ENCODE results near the gene ROBO2. TPM values are rescaled to one million over a fixed set of nuclear protein-coding genes. Genes with fewer than 3 reads are reported as not detected.

The ROBO2 gene
- total RNA-seq, 4 donors from 2014 or later, result 0.20 to 0.41 (median 0.32) TPM; not detected in 1

DNA sequence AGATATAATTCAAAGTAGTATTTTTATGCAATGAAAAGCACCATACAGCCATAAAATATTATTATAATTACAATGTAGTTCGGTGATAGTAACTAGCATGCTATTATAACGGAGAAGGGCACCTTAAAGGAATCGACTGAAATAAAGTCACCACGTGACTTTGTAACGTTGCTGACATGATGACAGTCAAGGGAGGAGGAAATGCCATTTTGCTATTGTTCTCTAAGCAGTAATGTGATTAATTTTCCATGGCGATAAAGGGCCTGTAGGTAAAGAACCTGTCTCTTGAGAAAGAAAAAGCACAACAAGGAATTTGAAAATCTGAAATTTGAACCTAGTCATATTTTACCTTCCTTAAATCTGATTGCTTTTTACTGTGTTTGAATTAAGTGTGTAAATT is 526.2 kb downstream of the ROBO2 start:
- H3K4me3 ChIP-seq, result no peak overlapping the region
- no peak overlapping the region for H3K27ac ChIP-seq
- no peaks in the 10 kb centered on the region for H3K9me3 ChIP-seq
- H3K4me1 ChIP-seq, result no peaks in the 10 kb centered on the region
- DNase-seq, result no peak
- H3K36me3 ChIP-seq, result no peaks in the 10 kb centered on the region
- in situ Hi-C loops (cut with MboI; ENCODE audit: low pct_ligation_motif_present in 1 of 4, low pct_unique_long_range_greater_than_20kb in 1 of 4, low sequenced_read_pairs in 3 of 4) (no loop called here), intact Hi-C loops (cut with DNase I; ENCODE audit: low total_unique reads) (no loop called here)
- no peaks in the 10 kb centered on the region for H3K27me3 ChIP-seq
- TF ChIP-seq POLR2A (IDR thresholded peaks at IDR 0.05), result no peak
- no peak for TF ChIP-seq EP300 (IDR thresholded peaks at IDR 0.05; ENCODE audit: low read depth)
- TF ChIP-seq POLR2AphosphoS5 (IDR thresholded peaks at IDR 0.05), result no peak
- TF ChIP-seq, protein P1, sequence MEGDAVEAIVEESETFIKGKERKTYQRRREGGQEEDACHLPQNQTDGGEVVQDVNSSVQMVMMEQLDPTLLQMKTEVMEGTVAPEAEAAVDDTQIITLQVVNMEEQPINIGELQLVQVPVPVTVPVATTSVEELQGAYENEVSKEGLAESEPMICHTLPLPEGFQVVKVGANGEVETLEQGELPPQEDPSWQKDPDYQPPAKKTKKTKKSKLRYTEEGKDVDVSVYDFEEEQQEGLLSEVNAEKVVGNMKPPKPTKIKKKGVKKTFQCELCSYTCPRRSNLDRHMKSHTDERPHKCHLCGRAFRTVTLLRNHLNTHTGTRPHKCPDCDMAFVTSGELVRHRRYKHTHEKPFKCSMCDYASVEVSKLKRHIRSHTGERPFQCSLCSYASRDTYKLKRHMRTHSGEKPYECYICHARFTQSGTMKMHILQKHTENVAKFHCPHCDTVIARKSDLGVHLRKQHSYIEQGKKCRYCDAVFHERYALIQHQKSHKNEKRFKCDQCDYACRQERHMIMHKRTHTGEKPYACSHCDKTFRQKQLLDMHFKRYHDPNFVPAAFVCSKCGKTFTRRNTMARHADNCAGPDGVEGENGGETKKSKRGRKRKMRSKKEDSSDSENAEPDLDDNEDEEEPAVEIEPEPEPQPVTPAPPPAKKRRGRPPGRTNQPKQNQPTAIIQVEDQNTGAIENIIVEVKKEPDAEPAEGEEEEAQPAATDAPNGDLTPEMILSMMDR (IDR thresholded peaks at IDR 0.05), result no peak
- 72 to 74% methylated on average over 6 of the region's 6 CpGs for WGBS, 2 donors (ENCODE audit: low coverage in 1 of 2)

DNA sequence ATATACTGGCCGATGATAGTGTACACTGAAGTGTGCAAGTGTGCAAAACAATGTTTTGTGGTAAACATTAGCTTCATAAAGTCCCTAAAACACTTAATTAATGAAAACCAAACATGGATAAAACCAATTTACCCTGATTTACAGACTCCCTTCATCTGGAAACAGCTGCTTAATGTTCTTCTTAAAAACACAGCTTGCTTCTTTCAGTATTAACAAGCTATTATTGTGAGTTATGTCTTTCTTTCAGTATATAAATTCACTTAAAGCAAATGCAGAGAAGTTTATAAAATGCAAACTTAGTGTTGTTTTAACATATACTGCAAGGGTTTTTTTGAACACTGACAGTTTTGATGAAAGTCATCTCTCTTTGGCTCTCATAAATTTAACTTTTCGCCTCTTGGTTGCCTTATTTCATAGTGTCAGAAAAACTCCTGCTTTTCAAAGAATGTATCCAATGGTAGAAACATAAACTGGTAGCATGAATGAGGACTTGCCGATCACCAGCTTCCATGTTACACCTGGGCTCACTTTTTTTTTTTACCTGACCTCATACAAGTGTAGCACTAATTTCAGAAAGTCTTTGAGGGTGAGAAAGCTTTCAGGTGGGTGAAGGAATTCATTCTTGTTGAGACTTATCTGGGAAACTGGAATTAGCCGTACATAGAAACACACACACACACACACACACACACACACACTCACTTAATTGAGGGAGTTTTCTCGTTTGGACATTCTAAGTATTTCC is 532.2 kb downstream of the ROBO2 start:
- no peaks in the 10 kb centered on the region for H3K27me3 ChIP-seq
- 64 to 67% methylated on average over 5 of the region's 5 CpGs for WGBS, 2 donors (ENCODE audit: low coverage in 1 of 2)
- TF ChIP-seq POLR2AphosphoS5 (IDR thresholded peaks at IDR 0.05) (no peak), EP300 (IDR thresholded peaks at IDR 0.05; ENCODE audit: low read depth) (no peak), POLR2A (IDR thresholded peaks at IDR 0.05) (no peak)
- TF ChIP-seq, protein P1 (IDR thresholded peaks at IDR 0.05), result no peak
- no peaks in the 10 kb centered on the region for H3K4me1 ChIP-seq
- DNase-seq, result no peak
- no peak overlapping the region for H3K27ac ChIP-seq
- H3K4me3 ChIP-seq, result no peak overlapping the region
- H3K9me3 ChIP-seq, result no peaks in the 10 kb centered on the region
- intact Hi-C loops (cut with DNase I; ENCODE audit: low total_unique reads) (no loop called here), in situ Hi-C loops (cut with MboI; ENCODE audit: low pct_ligation_motif_present in 1 of 4, low pct_unique_long_range_greater_than_20kb in 1 of 4, low sequenced_read_pairs in 3 of 4) (no loop called here)
- no peaks in the 10 kb centered on the region for H3K36me3 ChIP-seq

DNA sequence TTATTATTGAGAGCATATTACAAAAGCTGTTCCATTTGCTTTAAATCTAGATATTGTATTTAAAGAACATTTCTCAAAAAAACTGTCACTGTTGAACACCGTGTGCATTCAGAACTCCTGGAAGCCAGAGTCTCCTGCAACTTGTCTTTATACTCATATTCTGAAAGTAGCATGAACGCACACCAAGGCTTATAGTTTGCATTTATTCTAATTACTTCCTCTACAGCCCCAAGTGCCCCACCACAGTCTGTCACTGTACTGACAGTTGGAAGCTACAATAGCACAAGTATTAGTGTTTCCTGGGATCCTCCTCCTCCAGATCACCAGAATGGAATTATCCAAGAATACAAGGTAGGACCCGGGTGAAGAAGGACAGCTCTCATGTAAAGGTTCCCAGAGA is 537.4 kb downstream of the ROBO2 start:
- intact Hi-C loops (cut with DNase I; ENCODE audit: low total_unique reads) (no loop called here), in situ Hi-C loops (cut with MboI; ENCODE audit: low pct_ligation_motif_present in 1 of 4, low pct_unique_long_range_greater_than_20kb in 1 of 4, low sequenced_read_pairs in 3 of 4) (no loop called here)
- Histone ChIP-seq H3K27ac (no peak overlapping the region), H3K9me3 (no peaks in the 10 kb centered on the region), H3K4me3 (no peak overlapping the region), H3K36me3 (no peaks in the 10 kb centered on the region), H3K27me3 (no peaks in the 10 kb centered on the region), H3K4me1 (no peaks in the 10 kb centered on the region)
- no peak for DNase-seq
- TF ChIP-seq POLR2A (IDR thresholded peaks at IDR 0.05) (no peak), EP300 (IDR thresholded peaks at IDR 0.05; ENCODE audit: low read depth) (no peak), POLR2AphosphoS5 (IDR thresholded peaks at IDR 0.05) (no peak)
- TF ChIP-seq, protein P1 (IDR thresholded peaks at IDR 0.05), result no peak
- WGBS, 2 donors (ENCODE audit: low coverage in 1 of 2), result 67 to 74% methylated on average over 3 of the region's 3 CpGs

DNA sequence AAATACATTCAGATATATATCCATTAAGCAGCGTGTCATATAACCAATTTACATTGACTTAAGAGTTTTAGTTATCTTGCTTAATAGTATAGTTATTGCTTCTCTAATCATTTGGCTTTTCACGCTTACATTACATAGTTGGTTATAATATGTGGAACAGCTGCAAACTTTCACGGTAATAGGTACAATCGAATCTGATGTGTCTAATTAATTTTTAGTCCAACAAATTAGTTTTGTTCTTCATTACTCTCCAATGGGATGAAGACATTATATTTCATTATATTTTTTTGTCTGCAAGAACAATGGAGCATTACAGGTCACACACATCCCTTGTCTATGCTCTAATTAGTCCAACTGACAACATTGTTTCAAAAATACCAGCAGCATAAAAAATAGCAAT is 546.3 kb downstream of the ROBO2 start:
- H3K27me3 ChIP-seq, result no peaks in the 10 kb centered on the region
- intact Hi-C loops (cut with DNase I; ENCODE audit: low total_unique reads) (no loop called here), in situ Hi-C loops (cut with MboI; ENCODE audit: low pct_ligation_motif_present in 1 of 4, low pct_unique_long_range_greater_than_20kb in 1 of 4, low sequenced_read_pairs in 3 of 4) (no loop called here)
- no peak overlapping the region for H3K27ac ChIP-seq
- DNase-seq, result no peak
- H3K4me3 ChIP-seq, result no peak overlapping the region
- TF ChIP-seq EP300 (IDR thresholded peaks at IDR 0.05; ENCODE audit: low read depth) (no peak), POLR2AphosphoS5 (IDR thresholded peaks at IDR 0.05) (no peak)
- peaks cover 0 to 4% of the 10 kb centered on the region in 2 donors for H3K9me3 ChIP-seq
- H3K36me3 ChIP-seq, result no peaks in the 10 kb centered on the region
- H3K4me1 ChIP-seq, result no peaks in the 10 kb centered on the region
- WGBS, 2 donors (ENCODE audit: low coverage in 1 of 2), result 89 to 92% methylated on average over 4 of the region's 4 CpGs
